ENCODE data around the gene PTGER1. TPM values are rescaled to one million over a fixed set of nuclear protein-coding genes. Genes with fewer than 3 reads are reported as not detected.

The PTGER1 gene
- total and polyA plus RNA-seq, 10 of the 15 experiments (the other 5 are each of a cell fraction or from before 2014, with no cell fraction given) = not detected

GRCh38 chr19:14470031-14470876 is 4.9 kb downstream of the PTGER1 start (continued):
- TF ChIP-seq MAX (IDR thresholded peaks at IDR 0.05; ENCODE audit: low read depth, low read length) (no peak), TAF1 (IDR thresholded peaks at IDR 0.05; ENCODE audit: borderline replicate concordance, low read depth, low read length) (no peak), PKNOX1 (IDR thresholded peaks at IDR 0.05) (no peak), CHD4 (IDR thresholded peaks at IDR 0.05) (no peak), REST (IDR thresholded peaks at IDR 0.05; ENCODE audit: low read depth, low read length) (no peak), WRNIP1 (IDR thresholded peaks at IDR 0.05; ENCODE audit: borderline replicate concordance, low read depth, low read length) (no peak)

Data from GM12878 (cell line).